SHP77 (cell line): ENCODE results near the gene OTOP2.
A peak's percentile ranks its signal among the peaks of the same experiment; 100 is the strongest.

ENCODE experiments used
- DNase-seq, 2 experiments: peaks; one replicate each; lab custom pipeline; 2025; lab: John Stamatoyannopoulos, UW

The OTOP2 gene

DNA sequence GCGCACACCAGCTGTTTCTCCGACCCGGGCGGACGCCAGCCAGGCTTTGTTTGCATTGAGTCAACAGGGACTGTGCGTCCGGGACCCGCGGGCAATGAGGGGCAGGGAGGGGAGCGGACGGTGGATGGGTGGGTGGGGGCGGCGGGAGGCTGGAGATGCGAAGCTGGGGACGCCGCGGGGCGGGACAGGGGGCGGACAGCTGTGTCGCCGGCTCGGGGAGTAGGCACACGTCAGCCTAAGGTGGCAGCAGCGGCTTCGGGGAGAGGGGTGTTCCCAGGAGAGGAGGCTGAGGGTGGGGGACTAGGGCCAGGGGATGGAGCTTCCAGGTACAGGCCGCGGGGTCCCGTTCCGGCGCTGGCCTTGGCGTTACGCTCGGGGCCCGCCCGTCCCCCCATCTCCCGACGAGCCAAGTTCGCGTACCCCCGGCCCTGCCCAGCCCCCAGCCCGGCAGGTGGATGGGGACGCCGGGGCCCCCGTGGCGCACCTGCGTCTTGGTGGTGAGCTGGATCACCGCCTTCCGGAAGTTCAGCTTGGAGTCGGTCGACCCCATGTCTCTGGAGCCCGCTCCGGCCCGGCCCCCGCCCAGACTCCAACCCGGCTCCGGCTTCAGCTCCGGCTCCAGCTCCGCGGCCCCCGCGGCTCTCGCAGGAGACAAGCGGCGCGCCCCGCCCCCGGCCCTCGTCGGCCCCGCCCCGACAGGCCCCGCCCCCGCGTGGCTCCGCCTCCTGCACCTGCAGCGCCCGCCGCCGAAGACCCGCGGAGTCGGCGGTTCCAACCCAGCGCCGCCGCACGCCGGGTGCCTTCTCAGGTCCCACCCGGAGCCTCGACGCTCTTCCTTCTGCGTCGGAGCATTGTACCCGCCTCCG, 48.3 kb downstream of the OTOP2 start, which contains the start of gene HID1:
Gene HID1, minus strand, starts transcription at position 653 of the 866 bp plus-strand sequence. Its CDS starts 103 bp downstream, at position 550.
- DNase-seq, result peak; percentile 79 to 91

- no peak for DNase-seq
These were observed 48.9 kb downstream of the OTOP2 start for GRCh38 chr17:74972973-74973328.

DNA sequence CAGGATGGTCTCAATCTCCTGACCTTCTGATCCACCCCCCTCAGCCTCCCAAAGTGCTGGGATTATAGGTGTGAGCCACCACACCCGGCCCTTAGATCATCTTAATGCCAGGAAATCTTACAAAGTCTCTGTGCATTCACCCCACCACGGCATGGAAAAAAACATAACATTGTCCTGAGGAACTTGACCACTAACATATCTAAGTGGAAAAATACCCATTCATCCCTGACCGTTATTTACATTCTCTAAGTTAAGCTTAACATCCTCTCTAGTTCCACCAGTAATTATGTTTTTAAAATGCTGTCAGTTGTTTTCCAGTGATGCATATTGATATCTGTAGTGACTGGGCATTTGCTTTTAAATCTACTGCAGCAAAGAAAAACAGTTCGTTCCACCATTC, 51.9 kb downstream of the OTOP2 start:
- no peak for DNase-seq

- no peak for DNase-seq
These were observed 53.7 kb downstream of the OTOP2 start for GRCh38 chr17:74977802-74978201.

- no peak for DNase-seq
These were observed 54.2 kb downstream of the OTOP2 start for GRCh38 chr17:74978240-74978639.

DNA sequence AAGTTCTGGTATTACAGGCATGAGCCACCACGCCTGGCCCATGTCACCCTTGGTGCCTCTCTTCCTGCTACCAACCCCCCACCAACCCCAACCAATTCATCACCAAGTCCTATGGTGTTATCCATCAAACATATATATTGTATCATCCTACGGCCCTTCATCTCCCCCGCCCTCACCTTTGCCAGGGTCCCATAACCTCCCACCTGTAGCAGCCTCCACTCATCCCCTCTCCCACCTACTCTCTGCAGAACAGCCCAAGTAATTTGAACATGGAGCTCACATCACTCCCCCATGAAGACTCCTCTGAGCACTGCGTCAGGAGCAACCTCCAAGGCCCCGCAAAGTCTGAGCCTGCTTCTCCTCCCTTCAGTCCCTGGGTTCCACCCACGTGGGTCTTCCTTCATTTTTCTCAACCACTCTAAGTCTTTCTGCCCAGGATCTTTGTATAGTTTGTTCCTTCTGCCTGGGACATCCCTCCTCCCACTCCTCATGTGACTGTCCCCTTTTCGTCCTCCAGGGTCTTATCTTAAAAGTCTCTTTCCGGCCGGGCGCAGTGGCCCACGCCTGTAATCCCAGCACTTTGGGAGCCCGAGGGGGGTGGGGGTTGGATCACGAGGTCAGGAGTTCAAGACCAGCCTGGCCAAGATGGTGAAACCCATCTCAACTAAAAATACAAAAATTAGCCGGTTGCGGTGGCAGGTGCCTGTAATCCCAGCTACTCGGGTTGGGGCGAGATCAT, 55.5 kb downstream of the OTOP2 start:
- no peak for DNase-seq

- DNase-seq, result no peak
These were observed 57.4 kb downstream of the OTOP2 start for GRCh38 chr17:74981318-74981978.

DNA sequence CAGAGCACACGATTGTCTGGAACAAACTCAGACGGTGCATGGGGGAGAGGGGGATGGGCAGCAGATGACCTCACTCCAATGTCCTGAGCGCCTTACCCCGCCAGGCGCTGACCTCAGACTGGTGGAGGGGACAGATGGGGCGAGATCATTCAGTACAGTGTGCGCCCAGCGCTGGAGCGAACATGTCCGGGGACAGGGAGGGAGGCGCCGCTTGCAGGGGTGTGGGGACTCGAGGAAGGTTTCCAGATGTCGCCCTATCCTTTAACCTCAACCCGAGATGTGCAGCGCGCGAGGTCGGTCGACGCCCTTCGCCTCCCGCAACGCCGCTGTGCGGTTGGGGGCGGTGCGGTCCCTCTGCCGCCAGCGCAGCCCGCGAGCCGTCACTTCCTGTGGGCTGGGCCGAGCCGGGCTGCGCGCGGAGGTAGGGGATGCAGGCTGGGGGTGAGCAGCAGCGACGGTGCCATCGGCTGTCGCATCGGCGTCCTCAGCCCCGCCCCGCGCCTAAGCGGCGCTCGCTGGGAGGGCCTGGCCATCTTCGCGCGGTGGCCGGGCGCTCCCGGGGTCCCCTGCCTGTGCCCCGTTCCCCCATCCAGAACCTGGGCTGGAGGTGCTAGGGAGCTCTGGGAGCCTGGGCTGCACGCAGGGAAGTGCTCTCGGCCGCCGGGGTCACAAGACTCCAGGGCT, 58.0 kb downstream of the OTOP2 start:
- peak; percentile 90 to 92 for DNase-seq

DNA sequence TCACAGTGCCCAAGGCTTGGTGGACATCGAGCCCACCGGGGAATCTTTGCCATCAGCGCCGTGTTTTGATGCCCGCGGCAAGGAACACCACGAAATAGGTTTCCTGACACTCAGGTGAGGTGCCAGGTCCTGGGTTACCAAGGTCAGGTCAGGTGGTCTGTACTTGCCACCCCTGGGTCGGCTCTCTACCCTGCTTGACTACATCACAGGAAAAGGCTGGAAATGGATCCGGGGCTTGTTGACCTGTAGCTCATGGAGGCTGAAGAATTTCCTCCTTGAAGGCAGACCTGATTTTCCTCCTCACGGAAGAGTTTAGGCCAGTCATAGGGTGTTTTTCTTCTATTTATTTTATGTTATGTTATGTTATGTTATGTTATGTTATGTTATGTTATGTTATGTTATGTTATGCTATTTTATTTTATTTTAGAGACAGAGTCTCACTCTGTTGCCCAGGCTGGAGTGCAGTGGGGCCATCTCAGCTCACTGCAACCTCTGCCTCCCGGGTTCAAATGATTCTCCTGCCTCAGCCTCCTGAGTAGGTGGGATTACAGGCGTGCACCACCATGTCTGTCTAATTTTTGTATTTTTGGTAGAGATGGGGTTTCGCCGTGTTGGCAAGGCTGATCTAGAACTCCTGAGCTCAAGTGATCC, 58.7 kb downstream of the OTOP2 start:
- peak; percentile 49 to 58 for DNase-seq
